K562 (cell line): ENCODE results near the gene NOX5. TPM values are rescaled to one million over a fixed set of nuclear protein-coding genes. Genes with fewer than 3 reads are reported as not detected.

Experiments
- ATAC-seq: fragments of 200-7000 bp; cut with Tn5 transposase; 3 replicates; pipeline ENCODE4 v1.9.1; 2020; ENCODE audit warnings: moderate library complexity
- BruUV-seq: library from RNA; stranded (reverse); fragments of 400-500 nt; replicated peaks from 2 replicates; lab custom pipeline; 2021; lab: Mats Ljungman, UMichigan
- CTCF ChIA-PET: fragments of 300-600 bp; formaldehyde crosslinking; extraction: SDS; loops from one replicate; lab custom pipeline; 2021; ENCODE audit warnings: low intra/inter-chr PET ratio; lab: Yijun Ruan, JAX
- POLR2A ChIA-PET: fragments of 300-600, 350-650 bp; sonication (Branson Sonifier 250); formaldehyde crosslinking; extraction: SDS; loops from one replicate; lab custom pipeline; 2021; ENCODE audit warnings: antibody characterized with exemption, inconsistent platforms; lab: Yijun Ruan, JAX
- DNase-seq, 4 experiments: peaks; one replicate each; pipeline versions ENCODE4 v3.0.0 to v3.0.0-alpha.2; 2011 to 2018; ENCODE audit warnings: low spot score in 3 of 4, mixed read lengths in 3 of 4; ENCODE audit errors: extremely low read depth in 1 of 4
- FAIRE-seq: peaks from 2 replicates; lab custom pipeline; 2011; peaks lifted over from hg19 to GRCh38; lab: Jason Lieb, UNC
- H2AFZ ChIP-seq: 2 replicates; pipeline ENCODE4 v1.6.0; 2011; ENCODE audit warnings: low read depth, low read length, control low read depth, inconsistent platforms
- H3K27ac ChIP-seq: fragments of 200-600 bp; 3 replicates; pipeline ENCODE4 v1.8.0; 2011; ENCODE audit warnings: low read depth, mild to moderate bottlenecking, control low read depth, inconsistent platforms, low read length, moderate library complexity, mixed read lengths; ENCODE audit errors: extremely low read depth
- H3K27me3 ChIP-seq, 2 experiments: fragments of 300-600 bp in 1 of 2; 2 replicates in 1 of 2; 3 replicates in 1 of 2; pipeline versions ENCODE4 v1.6.0 to v1.8.0; 2011; ENCODE audit warnings: inconsistent platforms in 2 of 2, low read length in 2 of 2, mild to moderate bottlenecking in 1 of 2, mixed read lengths in 1 of 2, moderate library complexity in 1 of 2; ENCODE audit not compliant: control insufficient read depth in 2 of 2, insufficient read depth in 2 of 2
- H3K36me3 ChIP-seq: fragments of 300-600 bp; 3 replicates; pipeline ENCODE4 v1.8.0; 2011; ENCODE audit warnings: mild to moderate bottlenecking, low read length, inconsistent platforms; ENCODE audit not compliant: control insufficient read depth, insufficient read depth
- H3K4me1 ChIP-seq, 2 experiments: fragments of 200-600 bp in 1 of 2; replicated peaks in 1 of 2; 2 replicates in 1 of 2; 3 replicates in 1 of 2; pipeline versions ENCODE4 v1.5.1 to v1.8.0; 2011; ENCODE audit warnings: inconsistent platforms in 2 of 2, low read length in 2 of 2, mild to moderate bottlenecking in 1 of 2, mixed read lengths in 1 of 2, moderate library complexity in 1 of 2; ENCODE audit not compliant: control insufficient read depth in 2 of 2, insufficient read depth in 2 of 2
- H3K4me2 ChIP-seq: 2 replicates; pipeline ENCODE4 v1.6.1; 2011; ENCODE audit warnings: low read length, control low read depth, inconsistent platforms, mixed read lengths; ENCODE audit not compliant: insufficient read depth
- H3K4me3 ChIP-seq: fragments of 200-600 bp; sonication (generic), shearing (Covaris generic); 2 replicates; pipeline ENCODE4 v1.5.1; 2016; ENCODE audit warnings: control low read depth, inconsistent platforms
- H3K79me2 ChIP-seq: fragments of 200-600 bp; 3 replicates; pipeline ENCODE4 v1.8.0; 2011; ENCODE audit warnings: low read length, inconsistent platforms; ENCODE audit not compliant: control insufficient read depth, insufficient read depth
- H3K9ac ChIP-seq, 2 experiments: 2 replicates each; pipeline versions ENCODE4 v1.6.0 to v1.6.1; 2011; ENCODE audit warnings: low read depth in 2 of 2, low read length in 2 of 2, control low read depth in 1 of 2, inconsistent platforms in 1 of 2, mild to moderate bottlenecking in 1 of 2, mixed read lengths in 1 of 2; ENCODE audit not compliant: insufficient read depth in 1 of 2
- H3K9me1 ChIP-seq: one replicate; pipeline ENCODE4 v1.6.0; 2011; ENCODE audit warnings: inconsistent platforms, mild to moderate bottlenecking, low read length, moderate library complexity; ENCODE audit not compliant: control insufficient read depth, insufficient read depth
- H3K9me3 ChIP-seq: replicated peaks from 2 replicates; pipeline ENCODE4 v1.5.1; 2011; ENCODE audit warnings: low read depth, low read length, inconsistent platforms; ENCODE audit not compliant: control insufficient read depth, insufficient read depth
- H4K20me1 ChIP-seq: replicated peaks from 2 replicates; pipeline ENCODE4 v1.6.1; 2011; ENCODE audit warnings: low read length, inconsistent platforms, mixed read lengths; ENCODE audit not compliant: control insufficient read depth, insufficient read depth
- ADNP ChIP-seq: fragments of 200-800 bp; sonication (Bioruptor generic); IDR thresholded peaks from 2 replicates; pipeline ENCODE4 v1.6.1; 2016; ENCODE audit warnings: missing genetic modification characterization, missing compliant biosample characterization
- DIDO1 ChIP-seq: fragments of 450-650 bp; IDR thresholded peaks from 2 replicates; pipeline ENCODE4 v1.6.1; 2016; ENCODE audit warnings: low read depth, missing biosample characterization, missing genetic modification characterization
- EZH2 ChIP-seq: IDR thresholded peaks from 2 replicates; pipeline ENCODE4 v1.6.1; 2012; ENCODE audit warnings: low read depth, mild to moderate bottlenecking, inconsistent platforms, low read length, borderline replicate concordance
- GTF3C2 ChIP-seq: IDR thresholded peaks from 3 replicates; pipeline ENCODE4 v1.6.1; 2011; ENCODE audit warnings: borderline replicate concordance, mild to moderate bottlenecking, moderate library complexity; ENCODE audit not compliant: insufficient read length; ENCODE audit errors: extremely low read depth
- NFE2L1 ChIP-seq: fragments of 450-650 bp; IDR thresholded peaks from 2 replicates; pipeline ENCODE4 v1.6.1; 2016; ENCODE audit warnings: missing genetic modification characterization, low read depth, mild to moderate bottlenecking, missing compliant biosample characterization, moderate library complexity, borderline replicate concordance
- PHTF2 ChIP-seq: fragments of 250-450 bp; sonication (Bioruptor Pico); IDR thresholded peaks from 2 replicates; pipeline ENCODE4 v1.5.0; 2021; ENCODE audit warnings: mild to moderate bottlenecking
- PKNOX1 ChIP-seq: fragments of 450-650 bp; IDR thresholded peaks from 2 replicates; pipeline ENCODE4 v1.6.1; 2016
- TCF7L2 ChIP-seq: fragments of 150-350 bp; IDR thresholded peaks from 2 replicates; pipeline ENCODE4 v1.6.1; 2016; ENCODE audit warnings: low read depth, mild to moderate bottlenecking, low read length, moderate library complexity
- ZNF143 ChIP-seq: sonication (generic); formaldehyde crosslinking; IDR thresholded peaks from 2 replicates; pipeline ENCODE4 v1.9.0; 2022; ENCODE audit warnings: mild to moderate bottlenecking, missing genetic modification reagents
- ZNF217 ChIP-seq: sonication (generic); formaldehyde crosslinking; IDR thresholded peaks from 2 replicates; pipeline ENCODE4 v1.8.0; 2022; ENCODE audit warnings: mild to moderate bottlenecking, missing genetic modification reagents
- ZNF239 ChIP-seq: fragments of 250-450 bp; sonication (Bioruptor Pico); IDR thresholded peaks from 2 replicates; pipeline ENCODE4 v1.4.0; 2020; ENCODE audit warnings: mild to moderate bottlenecking
- WGBS: fragments of 100-300 bp; shearing (Covaris generic); methylation state at CpG from one replicate; pipeline ENCODE4 v1.1.6; 2016; ENCODE audit warnings: low coverage, mixed read lengths; ENCODE audit not compliant: insufficient coverage; ENCODE audit errors: missing lambda C conversion rate; 5-methylcytosine and 5-hydroxymethylcytosine counted together
- in situ Hi-C: fragments of 300-500 bp; cut with MboI; formaldehyde crosslinking; loops from 4 replicates; pipeline ENCODE4 v1.15.0; 2018; ENCODE audit warnings: inconsistent platforms, mixed read lengths
- intact Hi-C: fragments of 100-400 bp; cut with micrococcal nuclease; formaldehyde crosslinking; loops from 2 replicates; pipeline ENCODE4 v1.14.2; 2022
- polyA plus RNA-seq, 8 experiments: library from polyadenylated mRNA; depleted of rRNA in 4 of 8; stranded (reverse) in 5 of 8; unstranded in 3 of 8; fragments of >200 nt; fragmentation: Nextera tagmentation in 2 of 8; fragmentation: Illumina TruSeq in 1 of 8; extraction: Ambion mirVana in 2 of 8; extraction: Trizol in 1 of 8; gene quantifications; 2 replicates each; pipeline versions ENCODE4 v1.2.1 to v1.2.3, GENCODE V29; 2011 to 2014; ENCODE audit warnings: inconsistent platforms in 1 of 8, missing spikeins in 1 of 8
- total RNA-seq, 7 experiments: library from RNA; depleted of rRNA in 6 of 7; stranded (reverse); fragments of >200 nt in 6 of 7; fragmentation: Illumina TruSeq in 2 of 7; extraction: Trizol in 2 of 7; gene quantifications; 2 replicates each; pipeline versions ENCODE4 v1.2.1 to v1.2.3, GENCODE V29; 2011 to 2021; ENCODE audit warnings: low replicate concordance in 1 of 7
- TF ChIP-seq, protein P1 (sequence below): fragments of 250-450 bp; sonication (Bioruptor Pico); IDR thresholded peaks from 2 replicates; pipeline ENCODE4 v1.4.0; 2020; ENCODE audit warnings: borderline replicate concordance
- TF ChIP-seq, protein P2 (sequence below): fragments of 200-800 bp; sonication (Bioruptor generic); IDR thresholded peaks from 2 replicates; pipeline ENCODE4 v1.6.1; 2017; ENCODE audit warnings: missing genetic modification characterization, missing compliant biosample characterization

Gene NOX5
- total and polyA plus RNA-seq, 9 of the 15 experiments (the other 6 are each of a cell fraction or from before 2014, with no cell fraction given) = 0.01 TPM; not detected in 8

DNA sequence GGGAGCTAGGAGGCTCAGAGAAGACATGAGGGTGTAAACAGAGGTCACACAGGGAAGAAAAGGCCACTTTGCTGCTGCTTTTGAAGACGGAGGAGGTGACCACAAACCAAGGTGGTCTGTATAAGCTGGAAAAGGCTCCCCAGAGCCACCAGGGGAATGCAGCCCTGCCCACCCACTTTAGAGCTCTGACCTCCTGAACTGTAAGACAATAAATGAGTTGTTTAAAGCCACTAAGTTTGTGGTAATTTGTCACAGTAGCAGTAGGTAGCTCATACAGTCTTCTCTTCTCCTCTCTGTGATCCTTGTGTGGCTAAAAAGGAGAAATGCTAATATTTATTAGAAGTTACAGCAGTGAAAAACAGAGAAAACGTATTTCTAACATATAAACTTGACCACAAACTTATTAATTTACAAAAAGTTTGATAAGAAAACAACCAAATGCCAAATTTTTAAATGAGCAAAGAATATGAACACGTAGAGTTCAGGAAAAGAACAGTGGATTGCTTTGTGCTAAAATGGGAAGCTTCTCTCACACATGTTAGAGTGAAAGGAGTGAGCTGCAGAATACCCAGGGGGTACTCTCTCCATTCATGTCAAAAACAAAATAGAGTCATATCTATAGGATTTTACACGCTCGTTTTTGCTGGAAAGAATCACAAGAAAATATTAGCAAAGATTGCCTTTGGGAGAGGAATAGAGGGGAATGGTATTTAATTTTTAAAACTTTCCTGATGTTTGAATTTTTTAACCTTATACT lies 71.0 kb downstream of the NOX5 start:
- in situ Hi-C loops (no loop called here), intact Hi-C loops (no loop called here)
- no peaks in the 10 kb centered on the region for H3K79me2 ChIP-seq
- no peaks in the 10 kb centered on the region for H3K9me3 ChIP-seq
- H2AFZ ChIP-seq = no peak overlapping the region
- H4K20me1 ChIP-seq = no peaks in the 10 kb centered on the region
- H3K27ac ChIP-seq = no peak overlapping the region
- no peaks in the 10 kb centered on the region for H3K4me1 ChIP-seq
- ChIA-PET POLR2A (interaction anchor here (0.6 to 0.8 kb wide), 3 partner anchors 24 to 833 kb away, joined by 3 to 4 read pairs (median 3); no protein-coding TSS in a partner anchor), CTCF (no interaction called here)
- FAIRE-seq = no peak
- 1% methylated on average over 5 of the region's 5 CpGs for WGBS
- no peak overlapping the region for H3K9ac ChIP-seq
- H3K9me1 ChIP-seq = no peaks in the 10 kb centered on the region
- BruUV-seq = no TSS peak
- H3K27me3 ChIP-seq = peaks cover 33 to 36% of the 10 kb centered on the region in 2 experiments
- no peaks in the 10 kb centered on the region for H3K36me3 ChIP-seq
- no peak for DNase-seq
- H3K4me2 ChIP-seq = no peak overlapping the region
- H3K4me3 ChIP-seq = no peak overlapping the region
- ATAC-seq = no peak
- no peak for TF ChIP-seq ZNF143 (CRISPR knock-in tag)
- TF ChIP-seq NFE2L1 = no peak
- TF ChIP-seq, protein P1, sequence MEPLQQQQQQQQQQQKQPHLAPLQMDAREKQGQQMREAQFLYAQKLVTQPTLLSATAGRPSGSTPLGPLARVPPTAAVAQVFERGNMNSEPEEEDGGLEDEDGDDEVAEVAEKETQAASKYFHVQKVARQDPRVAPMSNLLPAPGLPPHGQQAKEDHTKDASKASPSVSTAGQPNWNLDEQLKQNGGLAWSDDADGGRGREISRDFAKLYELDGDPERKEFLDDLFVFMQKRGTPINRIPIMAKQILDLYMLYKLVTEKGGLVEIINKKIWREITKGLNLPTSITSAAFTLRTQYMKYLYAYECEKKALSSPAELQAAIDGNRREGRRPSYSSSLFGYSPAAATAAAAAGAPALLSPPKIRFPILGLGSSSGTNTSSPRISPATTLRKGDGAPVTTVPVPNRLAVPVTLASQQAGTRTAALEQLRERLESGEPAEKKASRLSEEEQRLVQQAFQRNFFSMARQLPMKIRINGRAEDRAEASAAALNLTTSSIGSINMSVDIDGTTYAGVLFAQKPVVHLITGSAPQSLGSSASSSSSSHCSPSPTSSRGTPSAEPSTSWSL (CRISPR knock-in tag) = no peak
- TF ChIP-seq PHTF2 (CRISPR knock-in tag) = no peak
- TF ChIP-seq ZNF217 = no peak
- no peak for TF ChIP-seq ZNF239 (CRISPR knock-in tag)
- TF ChIP-seq GTF3C2 = no peak
- TF ChIP-seq DIDO1 (tag) = no peak
- TF ChIP-seq TCF7L2 = no peak
- TF ChIP-seq, protein P2, sequence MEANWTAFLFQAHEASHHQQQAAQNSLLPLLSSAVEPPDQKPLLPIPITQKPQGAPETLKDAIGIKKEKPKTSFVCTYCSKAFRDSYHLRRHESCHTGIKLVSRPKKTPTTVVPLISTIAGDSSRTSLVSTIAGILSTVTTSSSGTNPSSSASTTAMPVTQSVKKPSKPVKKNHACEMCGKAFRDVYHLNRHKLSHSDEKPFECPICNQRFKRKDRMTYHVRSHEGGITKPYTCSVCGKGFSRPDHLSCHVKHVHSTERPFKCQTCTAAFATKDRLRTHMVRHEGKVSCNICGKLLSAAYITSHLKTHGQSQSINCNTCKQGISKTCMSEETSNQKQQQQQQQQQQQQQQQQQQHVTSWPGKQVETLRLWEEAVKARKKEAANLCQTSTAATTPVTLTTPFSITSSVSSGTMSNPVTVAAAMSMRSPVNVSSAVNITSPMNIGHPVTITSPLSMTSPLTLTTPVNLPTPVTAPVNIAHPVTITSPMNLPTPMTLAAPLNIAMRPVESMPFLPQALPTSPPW (CRISPR knock-in tag) = no peak
- no peak for TF ChIP-seq ADNP (tag)
- TF ChIP-seq EZH2 = no peak
- no peak for TF ChIP-seq PKNOX1
